HG02623 (cell line): ENCODE results near the gene ST3GAL6.
"Not testable (repeated sequence)": the region's sequence is repeated elsewhere in the genome, so short reads cannot be mapped to it uniquely, and the experiment has no call there.

Experiments
- ATAC-seq: cut with Tn5 transposase; IDR thresholded peaks from one replicate; pipeline ENCODE4 v1.9.1; 2021; ENCODE audit warnings: moderate library complexity; ENCODE audit not compliant: unreplicated experiment

Gene ST3GAL6

GRCh38 chr3:98799479-98799878 lies 36.3 kb downstream of the ST3GAL6 start:
- ATAC-seq: no peak

GRCh38 chr3:98800401-98800800 lies 37.3 kb downstream of the ST3GAL6 start:
- no peak for ATAC-seq

GRCh38 chr3:98801043-98801747 lies 38.1 kb downstream of the ST3GAL6 start:
- ATAC-seq: no peak

GRCh38 chr3:98805571-98805970 lies 42.4 kb downstream of the ST3GAL6 start:
- no peak for ATAC-seq

- ATAC-seq: no peak
These were observed 43.4 kb downstream of the ST3GAL6 start for GRCh38 chr3:98806521-98806920.

- ATAC-seq: no peak
These were observed 43.9 kb downstream of the ST3GAL6 start for GRCh38 chr3:98807011-98807410.

- ATAC-seq: no peak
These were observed 44.4 kb downstream of the ST3GAL6 start for GRCh38 chr3:98807561-98807960.

- no peak for ATAC-seq
These were observed 44.9 kb downstream of the ST3GAL6 start for GRCh38 chr3:98808071-98808470.

- ATAC-seq: no peak
These were observed 46.4 kb downstream of the ST3GAL6 start for GRCh38 chr3:98809557-98809956.

GRCh38 chr3:98811048-98811447 lies 47.9 kb downstream of the ST3GAL6 start:
- ATAC-seq: no peak

- ATAC-seq: peak; percentile 54
These were observed 49.8 kb downstream of the ST3GAL6 start for GRCh38 chr3:98812851-98813374.

GRCh38 chr3:98814817-98815420 lies 51.8 kb downstream of the ST3GAL6 start:
- no peak for ATAC-seq

- peak; percentile 86 for ATAC-seq
These were observed 54.5 kb downstream of the ST3GAL6 start for GRCh38 chr3:98817547-98818041.

GRCh38 chr3:98821063-98821462 lies 57.9 kb downstream of the ST3GAL6 start:
- ATAC-seq: no peak

GRCh38 chr3:98823791-98824190 lies 60.7 kb downstream of the ST3GAL6 start:
- no peak for ATAC-seq

- ATAC-seq: no peak
These were observed 61.1 kb downstream of the ST3GAL6 start for GRCh38 chr3:98824256-98824655.

GRCh38 chr3:98826126-98826525 lies 63.0 kb downstream of the ST3GAL6 start:
- no peak for ATAC-seq

- no peak for ATAC-seq
These were observed 64.2 kb downstream of the ST3GAL6 start for GRCh38 chr3:98827221-98827920.

- ATAC-seq: no peak
These were observed 66.2 kb downstream of the ST3GAL6 start for GRCh38 chr3:98829246-98829832.

GRCh38 chr3:98831060-98831459 lies 67.9 kb downstream of the ST3GAL6 start:
- ATAC-seq: not testable (repeated sequence)

GRCh38 chr3:98839846-98840245 lies 76.7 kb downstream of the ST3GAL6 start:
- ATAC-seq: no peak
